Suprapubic skin (tissue), 4 donors: ENCODE results near the gene BCL7C.

ENCODE experiments used
- CTCF ChIP-seq, 2 donors: fragments of 200-600 bp in 1 of 2; fragments of 450-650 bp in 1 of 2; sonication (generic) in 1 of 2; IDR thresholded peaks; one replicate each; pipeline ENCODE4 v1.5.1; 2016 to 2019; ENCODE audit warnings: antibody characterized with exemption in 2 of 2, mild to moderate bottlenecking in 1 of 2, moderate library complexity in 1 of 2
- EP300 ChIP-seq: sonication (generic); formaldehyde crosslinking; IDR thresholded peaks from one replicate; pipeline ENCODE4 v1.6.1; 2017; ENCODE audit warnings: antibody characterized with exemption
- POLR2A ChIP-seq, 2 donors: fragments of 450-650 bp; IDR thresholded peaks; one replicate each; pipeline ENCODE4 v1.6.1; 2017; ENCODE audit warnings: antibody characterized with exemption in 2 of 2, mild to moderate bottlenecking in 2 of 2, moderate library complexity in 2 of 2
- POLR2AphosphoS5 ChIP-seq, 3 donors: sonication (generic); formaldehyde crosslinking; IDR thresholded peaks; one replicate each; pipeline ENCODE4 v1.6.1; 2017; ENCODE audit warnings: antibody characterized with exemption in 3 of 3

GRCh38 chr16:30903002-30903401 lies 9.1 kb upstream of the BCL7C start:
- no peak for TF ChIP-seq CTCF (IDR thresholded peaks at IDR 0.05)
- no peak for TF ChIP-seq EP300
- no peak for TF ChIP-seq POLR2AphosphoS5 (IDR thresholded peaks at IDR 0.05)
- no peak for TF ChIP-seq POLR2A (IDR thresholded peaks at IDR 0.05)
